ENCODE measurements around the gene IFITM10.
A peak's percentile ranks its signal among the peaks of the same experiment; 100 is the strongest.

Gene IFITM10

GRCh38 chr11:1762537-1763302, 12.3 kb upstream of the IFITM10 start:
- no peak for DNase-seq

DNA sequence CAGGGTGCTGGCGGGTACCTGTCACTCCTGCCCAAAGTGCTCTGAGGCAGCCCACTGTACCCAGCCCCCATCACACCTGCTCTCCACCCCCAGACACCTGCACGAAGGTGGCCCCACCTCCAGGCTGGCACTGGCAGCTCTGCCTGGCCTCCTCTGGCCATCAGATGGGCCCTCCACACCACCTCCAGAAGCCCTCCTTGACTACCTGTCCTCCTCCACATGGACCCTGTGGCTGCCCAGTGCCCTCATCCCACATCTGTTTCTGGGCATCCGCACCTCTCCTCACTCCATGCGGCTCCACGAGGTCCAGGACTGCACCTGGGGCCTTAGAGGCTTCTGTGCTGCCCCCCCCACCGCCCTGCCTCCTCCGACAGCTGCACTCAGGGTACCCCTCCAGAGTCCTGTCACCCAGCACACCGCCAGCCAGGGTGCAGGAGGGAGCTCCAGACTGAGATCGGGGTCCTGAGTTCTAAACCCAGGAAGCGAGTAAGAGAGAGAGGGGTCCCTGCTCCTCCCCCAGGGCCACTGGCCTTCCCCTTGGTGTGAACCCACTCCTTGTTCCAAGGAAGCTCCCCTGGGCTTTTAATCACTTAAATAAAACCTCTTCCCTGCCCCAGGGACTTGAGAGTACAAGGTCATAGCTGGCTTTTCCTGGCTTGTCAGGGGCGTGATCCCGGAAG, 11.6 kb upstream of the IFITM10 start:
- no peak for DNase-seq

DNA sequence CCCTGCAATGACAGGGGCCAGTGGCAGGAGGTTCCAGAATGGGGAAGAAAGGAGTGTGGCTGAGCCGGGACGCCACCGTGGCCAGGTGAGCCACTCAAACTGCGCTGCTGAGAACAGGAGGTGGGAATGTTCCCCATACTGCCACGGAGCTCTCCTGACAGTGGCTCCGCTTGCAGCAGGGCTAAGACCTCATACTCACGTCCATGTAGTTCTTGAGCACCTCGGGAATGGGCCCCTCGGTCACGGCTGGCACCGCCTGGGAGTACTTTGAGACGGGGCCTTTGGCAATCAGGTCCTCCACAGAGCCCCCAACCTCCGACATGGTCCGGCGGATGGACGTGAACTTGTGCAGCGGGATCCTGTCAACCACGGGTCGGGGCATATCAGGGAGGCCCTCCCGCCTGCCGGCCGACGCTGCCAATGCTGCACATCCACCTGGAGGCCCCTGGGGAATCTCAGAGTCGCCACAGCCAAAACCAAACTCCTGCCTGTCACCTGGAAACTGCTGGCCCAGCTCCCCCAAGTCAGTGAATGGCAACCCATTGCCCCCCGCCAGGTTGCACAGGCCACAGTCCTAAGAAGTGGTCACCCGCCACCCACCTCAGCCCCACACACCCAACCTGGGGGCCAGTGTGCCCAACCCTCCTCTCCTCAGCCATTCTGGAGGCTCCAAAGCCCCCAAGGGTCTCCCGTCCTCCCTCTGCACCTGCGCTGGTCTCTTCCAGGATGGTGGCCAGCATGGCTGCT, 10.9 kb upstream of the IFITM10 start:
- no peak for DNase-seq

DNA sequence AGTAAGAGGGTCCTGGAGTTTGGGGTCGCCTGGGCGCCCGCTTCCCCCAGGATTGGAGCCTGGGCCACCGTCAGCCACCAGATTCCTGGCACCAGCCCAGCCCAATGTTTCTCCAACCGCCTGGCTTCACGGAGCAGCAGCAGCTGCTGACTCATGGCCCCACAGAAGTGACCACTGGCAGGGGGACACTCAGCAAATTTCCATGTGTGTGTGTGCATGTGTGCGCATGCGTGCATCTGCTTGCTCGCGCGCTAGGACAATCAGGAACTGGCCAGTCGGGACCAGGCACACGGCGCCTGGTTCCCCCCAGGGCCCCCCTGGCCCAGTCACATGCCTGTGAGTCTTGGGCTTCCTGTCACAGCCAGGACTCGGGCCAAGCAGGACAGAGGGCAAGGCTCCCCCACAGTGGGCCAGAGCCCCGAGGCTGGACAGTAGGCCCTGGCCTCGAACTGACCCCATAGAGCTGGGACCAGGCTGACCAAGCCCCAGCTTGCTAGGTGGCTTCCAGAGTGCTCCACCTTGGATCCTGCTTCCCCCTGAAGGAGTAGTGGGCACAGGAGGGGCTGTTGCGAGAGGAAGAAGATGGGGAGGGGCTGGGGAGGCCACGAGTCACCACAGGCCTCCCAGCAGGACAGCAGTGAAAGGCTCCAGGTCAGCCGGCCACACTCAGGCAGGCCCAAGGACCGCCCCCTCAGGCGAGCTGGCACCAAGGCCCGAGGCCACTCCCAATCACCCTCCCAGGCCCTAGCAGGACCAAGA, 10.1 kb upstream of the IFITM10 start:
- DNase-seq = peak in 1 of 2 donors; percentile 84

DNA sequence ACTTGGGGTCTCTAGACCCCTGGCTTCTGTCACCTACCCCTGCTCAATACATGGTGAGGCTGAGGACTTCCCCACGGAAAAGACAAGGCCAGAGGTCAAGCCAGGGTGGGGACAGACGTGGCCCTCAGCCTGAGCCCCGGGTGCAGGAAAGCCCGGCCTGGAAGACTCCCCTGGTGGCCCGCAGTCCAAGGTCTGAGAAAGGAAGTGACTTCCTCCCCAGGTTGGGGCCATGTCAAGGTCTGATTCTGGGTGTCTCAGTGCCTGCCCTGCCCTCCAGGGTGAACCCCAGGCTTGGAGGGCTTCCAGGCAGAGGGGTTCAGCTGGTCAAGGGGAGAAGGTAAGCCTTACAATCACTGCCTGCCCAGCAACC, 9.4 kb upstream of the IFITM10 start:
- no peak for DNase-seq

- no peak for DNase-seq
These were observed 8.9 kb upstream of the IFITM10 start for GRCh38 chr11:1759151-1759850.

- no peak for DNase-seq
These were observed 8.3 kb upstream of the IFITM10 start for GRCh38 chr11:1758611-1759150.

GRCh38 chr11:1757861-1758610, 7.6 kb upstream of the IFITM10 start:
- DNase-seq = peak; percentile 39 to 56

- no peak for DNase-seq
These were observed 6.7 kb upstream of the IFITM10 start for GRCh38 chr11:1756791-1757771.

- no peak for DNase-seq
These were observed 5.5 kb upstream of the IFITM10 start for GRCh38 chr11:1755692-1756561.

GRCh38 chr11:1755344-1755691, 4.9 kb upstream of the IFITM10 start:
- no peak for DNase-seq

GRCh38 chr11:1754376-1755150, 4.2 kb upstream of the IFITM10 start:
- no peak for DNase-seq

DNA sequence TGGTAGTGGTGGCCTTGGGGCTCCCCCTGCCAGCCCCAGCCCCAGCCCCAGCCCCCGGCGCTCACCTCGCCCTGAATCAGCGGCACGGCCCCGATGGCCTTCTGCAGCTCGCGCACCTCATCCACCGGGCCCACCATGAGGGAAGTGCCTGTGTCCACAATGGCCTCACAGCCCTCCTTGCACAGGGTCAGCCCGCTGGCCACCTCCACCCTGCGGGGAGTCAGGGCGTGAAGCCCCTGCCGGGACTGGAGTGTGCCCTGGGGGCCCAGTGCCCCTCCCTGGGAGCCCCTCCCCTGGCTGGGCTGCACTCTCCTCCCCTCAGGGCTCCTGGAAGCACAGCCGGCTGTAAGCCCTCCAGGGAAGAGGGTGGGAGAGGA, 3.5 kb upstream of the IFITM10 start:
- no peak for DNase-seq

- no peak for DNase-seq
These were observed 3.0 kb upstream of the IFITM10 start for GRCh38 chr11:1753229-1753928.

- DNase-seq = no peak
These were observed 2.5 kb upstream of the IFITM10 start for GRCh38 chr11:1752907-1753228.

GRCh38 chr11:1751999-1752906, 1.9 kb upstream of the IFITM10 start:
- DNase-seq = no peak

DNA sequence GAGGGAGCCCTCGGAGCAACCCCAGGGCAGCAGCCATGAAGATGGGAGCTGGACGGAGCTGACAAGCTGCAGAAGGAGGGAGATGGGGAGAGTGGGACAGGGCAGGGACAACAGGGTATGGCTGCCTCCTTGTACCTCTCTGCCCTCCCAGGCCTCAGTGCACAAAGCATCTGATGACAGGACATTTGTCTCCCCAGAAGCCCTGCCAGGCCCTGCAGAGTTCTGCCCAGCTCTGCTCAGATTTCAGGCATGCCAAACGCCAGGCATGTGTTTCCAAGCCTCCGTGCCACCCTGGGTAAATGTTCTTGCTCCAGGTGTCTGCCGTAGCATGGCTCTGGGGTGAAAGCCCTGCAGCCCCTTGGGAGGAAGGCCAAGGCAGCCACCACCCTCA, 1.1 kb upstream of the IFITM10 start:
- DNase-seq = no peak

Measured in CD4-positive, alpha-beta T cell treated with Interleukin-4 for 1 hour (primary cell).